ENCODE measurements around the gene NAP1L5.

GRCh38 chr4:88660446-88661294 lies 37.0 kb downstream of the NAP1L5 start:
- TF ChIP-seq CTCF (IDR thresholded peaks at IDR 0.05; ENCODE audit: insufficient read depth, low read length, poor library complexity, severe bottlenecking) (no peak), EZH2phosphoT487 (conservative IDR thresholded peaks at IDR 0.05; ENCODE audit: low read length) (no peak)
